ENCODE results near the gene PLXNA4. TPM values are rescaled to one million over a fixed set of nuclear protein-coding genes. Genes with fewer than 3 reads are reported as not detected.

The PLXNA4 gene
- total and polyA plus RNA-seq, 2 donors from 2014 or later: 0.17 to 3.5 TPM

GRCh38 chr7:132355048-132355447 lies 221.2 kb downstream of the PLXNA4 start:
- no peak overlapping the region for H3K27ac ChIP-seq (ENCODE audit: low read depth in 2 of 2, low read length in 2 of 2)
- H3K4me3 ChIP-seq (ENCODE audit: low read length in 3 of 3): no peak overlapping the region
- FAIRE-seq (no peak), DNase-seq (no peak)
- peaks cover 0 to 3% (median 0%) of the 10 kb centered on the region in 3 donors for H3K4me1 ChIP-seq (ENCODE audit: control insufficient read depth in 2 of 3, insufficient read depth in 2 of 3, low read depth in 1 of 3, low read length in 3 of 3)
- no peak overlapping the region for H3K9ac ChIP-seq (ENCODE audit: low read length in 3 of 3)
- H3K27me3 ChIP-seq (ENCODE audit: control insufficient read depth, insufficient read depth, low read length): no peaks in the 10 kb centered on the region
- H3K9me3 ChIP-seq (ENCODE audit: control insufficient read depth in 2 of 3, insufficient read depth in 1 of 3, low read length in 3 of 3): no peaks in the 10 kb centered on the region
- no peak for TF ChIP-seq CTCF (IDR thresholded peaks at IDR 0.05; ENCODE audit: borderline replicate concordance, extremely low read depth, insufficient read depth)
- no peaks in the 10 kb centered on the region for H3K36me3 ChIP-seq (ENCODE audit: control insufficient read depth in 2 of 3, insufficient read depth in 3 of 3, low read length in 3 of 3)
- intact Hi-C loops (cut with DNase I): no loop called here

GRCh38 chr7:132354527-132354926 lies 221.7 kb downstream of the PLXNA4 start:
- H3K27ac ChIP-seq (ENCODE audit: low read depth in 2 of 2, low read length in 2 of 2): no peak overlapping the region
- no peaks in the 10 kb centered on the region for H3K9me3 ChIP-seq (ENCODE audit: control insufficient read depth in 2 of 3, insufficient read depth in 1 of 3, low read length in 3 of 3)
- intact Hi-C loops (cut with DNase I): no loop called here
- no peaks in the 10 kb centered on the region for H3K36me3 ChIP-seq (ENCODE audit: control insufficient read depth in 2 of 3, insufficient read depth in 3 of 3, low read length in 3 of 3)
- no peak for FAIRE-seq
- no peak overlapping the region for H3K9ac ChIP-seq (ENCODE audit: low read length in 3 of 3)
- DNase-seq: no peak
- no peak for TF ChIP-seq CTCF (IDR thresholded peaks at IDR 0.05; ENCODE audit: borderline replicate concordance, extremely low read depth, insufficient read depth)
- H3K4me1 ChIP-seq (ENCODE audit: control insufficient read depth in 2 of 3, insufficient read depth in 2 of 3, low read depth in 1 of 3, low read length in 3 of 3): peaks cover 0 to 3% (median 0%) of the 10 kb centered on the region in 3 donors
- no peaks in the 10 kb centered on the region for H3K27me3 ChIP-seq (ENCODE audit: control insufficient read depth, insufficient read depth, low read length)
- no peak overlapping the region for H3K4me3 ChIP-seq (ENCODE audit: low read length in 3 of 3)

GRCh38 chr7:132353936-132354335 lies 222.3 kb downstream of the PLXNA4 start:
- Histone ChIP-seq H3K9ac (ENCODE audit: low read length in 3 of 3) (no peak overlapping the region), H3K4me3 (ENCODE audit: low read length in 3 of 3) (no peak overlapping the region), H3K27me3 (ENCODE audit: control insufficient read depth, insufficient read depth, low read length) (no peaks in the 10 kb centered on the region), H3K9me3 (ENCODE audit: control insufficient read depth in 2 of 3, insufficient read depth in 1 of 3, low read length in 3 of 3) (no peaks in the 10 kb centered on the region), H3K36me3 (ENCODE audit: control insufficient read depth in 2 of 3, insufficient read depth in 3 of 3, low read length in 3 of 3) (no peaks in the 10 kb centered on the region), H3K27ac (ENCODE audit: low read depth in 2 of 2, low read length in 2 of 2) (no peak overlapping the region), H3K4me1 (ENCODE audit: control insufficient read depth in 2 of 3, insufficient read depth in 2 of 3, low read depth in 1 of 3, low read length in 3 of 3) (peaks cover 0 to 3% (median 0%) of the 10 kb centered on the region in 3 donors)
- intact Hi-C loops (cut with DNase I): no loop called here
- TF ChIP-seq CTCF (IDR thresholded peaks at IDR 0.05; ENCODE audit: borderline replicate concordance, extremely low read depth, insufficient read depth): no peak
- DNase-seq (peak in 3 of 5 donors; percentile 41 to 64 (median 43)), FAIRE-seq (no peak)

- TF ChIP-seq CTCF (IDR thresholded peaks at IDR 0.05; ENCODE audit: borderline replicate concordance, extremely low read depth, insufficient read depth): no peak
- intact Hi-C loops (cut with DNase I): no loop called here
- Histone ChIP-seq H3K4me1 (ENCODE audit: control insufficient read depth in 2 of 3, insufficient read depth in 2 of 3, low read depth in 1 of 3, low read length in 3 of 3) (peaks cover 0 to 3% (median 0%) of the 10 kb centered on the region in 3 donors), H3K4me3 (ENCODE audit: low read length in 3 of 3) (no peak overlapping the region), H3K27ac (ENCODE audit: low read depth in 2 of 2, low read length in 2 of 2) (no peak overlapping the region), H3K9me3 (ENCODE audit: control insufficient read depth in 2 of 3, insufficient read depth in 1 of 3, low read length in 3 of 3) (no peaks in the 10 kb centered on the region), H3K36me3 (ENCODE audit: control insufficient read depth in 2 of 3, insufficient read depth in 3 of 3, low read length in 3 of 3) (no peaks in the 10 kb centered on the region), H3K9ac (ENCODE audit: low read length in 3 of 3) (no peak overlapping the region), H3K27me3 (ENCODE audit: control insufficient read depth, insufficient read depth, low read length) (no peaks in the 10 kb centered on the region)
- no peak for FAIRE-seq
- no peak for DNase-seq
Measured at GRCh38 chr7:132352800-132353199, 223.5 kb downstream of the PLXNA4 start.
